GM12878 (cell line): ENCODE results near the gene RAD51B. TPM values are rescaled to one million over a fixed set of nuclear protein-coding genes. Genes with fewer than 3 reads are reported as not detected.

ENCODE experiments used
- BHLHE40 ChIP-seq, 2 experiments: fragments of 450-650 bp in 1 of 2; IDR thresholded peaks; 2 replicates each; pipeline ENCODE4 v1.6.1; 2011 to 2017; ENCODE audit warnings: low read depth in 2 of 2, borderline replicate concordance in 1 of 2, improper control_type of control experiment in 1 of 2, low read length in 1 of 2, mild to moderate bottlenecking in 1 of 2
- BMI1 ChIP-seq: fragments of 450-650 bp; IDR thresholded peaks from 2 replicates; pipeline ENCODE4 v1.6.1; 2016; ENCODE audit warnings: mild to moderate bottlenecking, moderate library complexity, borderline replicate concordance
- EZH2 ChIP-seq: IDR thresholded peaks from 2 replicates; pipeline ENCODE4 v1.6.1; 2012; ENCODE audit warnings: low read depth, mild to moderate bottlenecking, control low read depth, inconsistent platforms, low read length, borderline replicate concordance; ENCODE audit not compliant: control insufficient read depth
- GATAD2B ChIP-seq: fragments of 450-650 bp; conservative IDR thresholded peaks from 2 replicates; pipeline ENCODE4 v1.6.1; 2017; ENCODE audit warnings: low read depth, mild to moderate bottlenecking, moderate library complexity
- HCFC1 ChIP-seq: fragments of 150-350 bp; IDR thresholded peaks from 2 replicates; pipeline ENCODE4 v1.6.1; 2014; ENCODE audit warnings: low read length
- POLR2AphosphoS5 ChIP-seq: IDR thresholded peaks from 2 replicates; pipeline ENCODE4 v1.6.1; 2011; ENCODE audit warnings: mild to moderate bottlenecking, low read length, inconsistent platforms
- RAD51 ChIP-seq: fragments of 450-650 bp; IDR thresholded peaks from 2 replicates; pipeline ENCODE4 v1.6.1; 2016; ENCODE audit warnings: moderate library complexity, mild to moderate bottlenecking, inconsistent platforms
- RUNX3 ChIP-seq: IDR thresholded peaks from 2 replicates; pipeline ENCODE4 v1.6.1; 2012; ENCODE audit warnings: low read length, inconsistent platforms
- SMAD5 ChIP-seq: IDR thresholded peaks from 2 replicates; pipeline ENCODE4 v1.6.1; 2016; ENCODE audit warnings: antibody characterized with exemption, low read depth
- SMARCA5 ChIP-seq: fragments of 450-650 bp; IDR thresholded peaks from 2 replicates; pipeline ENCODE4 v1.6.1; 2017; ENCODE audit warnings: mild to moderate bottlenecking
- SREBF1 ChIP-seq: IDR thresholded peaks from 2 replicates; pipeline ENCODE4 v1.6.1; 2012; ENCODE audit warnings: mild to moderate bottlenecking, low read length
- SREBF2 ChIP-seq: IDR thresholded peaks from 2 replicates; pipeline ENCODE4 v1.6.1; 2012; ENCODE audit warnings: mild to moderate bottlenecking, low read length
- ZBTB11 ChIP-seq: fragments of 450-650 bp; formaldehyde crosslinking; IDR thresholded peaks from 2 replicates; pipeline ENCODE4 v1.5.0; 2022; ENCODE audit warnings: mild to moderate bottlenecking, missing genetic modification characterization
- ZNF217 ChIP-seq: fragments of 450-650 bp; IDR thresholded peaks from 2 replicates; pipeline ENCODE4 v1.6.1; 2017; ENCODE audit warnings: antibody characterized with exemption, mild to moderate bottlenecking
- ZNF274 ChIP-seq: IDR thresholded peaks from one replicate; pipeline ENCODE4 v1.8.0; 2011; ENCODE audit not compliant: insufficient read length, insufficient read depth
- polyA plus RNA-seq, 11 experiments: library from polyadenylated mRNA; depleted of rRNA in 4 of 11; unstranded in 6 of 11; stranded (reverse) in 5 of 11; fragments of >200 nt; fragmentation: Nextera tagmentation in 4 of 11; fragmentation: Illumina TruSeq in 1 of 11; extraction: Ambion mirVana in 4 of 11; extraction: Trizol in 1 of 11; gene quantifications; 1 replicate in 1 of 11; 2 replicates in 10 of 11; pipeline versions ENCODE4 v1.2.1 to v1.2.3, GENCODE V29; 2011 to 2016; ENCODE audit warnings: inconsistent platforms in 2 of 11, missing spikeins in 2 of 11, low read depth in 1 of 11
- total RNA-seq, 4 experiments: library from RNA; depleted of rRNA in 3 of 4; stranded (reverse); fragments of >200 nt in 3 of 4; fragmentation: Illumina TruSeq in 1 of 4; extraction: Trizol in 1 of 4; gene quantifications; 2 replicates each; pipeline versions ENCODE4 v1.2.1 to v1.2.3, GENCODE V29; 2013 to 2021
- TF ChIP-seq, protein P1 (sequence below): fragments of 450-650 bp; IDR thresholded peaks from 2 replicates; pipeline ENCODE4 v1.6.1; 2016; ENCODE audit warnings: mild to moderate bottlenecking, moderate library complexity, borderline replicate concordance
- TF ChIP-seq, protein P2 (sequence below): fragments of 450-650 bp; IDR thresholded peaks from 2 replicates; pipeline ENCODE4 v1.6.1; 2017; ENCODE audit warnings: mild to moderate bottlenecking, low read depth, inconsistent platforms; ENCODE audit not compliant: poor library complexity, severe bottlenecking
- TF ChIP-seq, protein P3 (sequence below): IDR thresholded peaks from 2 replicates; pipeline ENCODE4 v1.6.1; 2012; ENCODE audit warnings: low read depth, low read length, improper control_type of control experiment

RAD51B gene
- total and polyA plus RNA-seq, 10 of the 15 experiments (the other 5 are each of a cell fraction or from before 2014, with no cell fraction given), result 9.8 to 26.8 (median 21.3) TPM

- TF ChIP-seq, protein P1, sequence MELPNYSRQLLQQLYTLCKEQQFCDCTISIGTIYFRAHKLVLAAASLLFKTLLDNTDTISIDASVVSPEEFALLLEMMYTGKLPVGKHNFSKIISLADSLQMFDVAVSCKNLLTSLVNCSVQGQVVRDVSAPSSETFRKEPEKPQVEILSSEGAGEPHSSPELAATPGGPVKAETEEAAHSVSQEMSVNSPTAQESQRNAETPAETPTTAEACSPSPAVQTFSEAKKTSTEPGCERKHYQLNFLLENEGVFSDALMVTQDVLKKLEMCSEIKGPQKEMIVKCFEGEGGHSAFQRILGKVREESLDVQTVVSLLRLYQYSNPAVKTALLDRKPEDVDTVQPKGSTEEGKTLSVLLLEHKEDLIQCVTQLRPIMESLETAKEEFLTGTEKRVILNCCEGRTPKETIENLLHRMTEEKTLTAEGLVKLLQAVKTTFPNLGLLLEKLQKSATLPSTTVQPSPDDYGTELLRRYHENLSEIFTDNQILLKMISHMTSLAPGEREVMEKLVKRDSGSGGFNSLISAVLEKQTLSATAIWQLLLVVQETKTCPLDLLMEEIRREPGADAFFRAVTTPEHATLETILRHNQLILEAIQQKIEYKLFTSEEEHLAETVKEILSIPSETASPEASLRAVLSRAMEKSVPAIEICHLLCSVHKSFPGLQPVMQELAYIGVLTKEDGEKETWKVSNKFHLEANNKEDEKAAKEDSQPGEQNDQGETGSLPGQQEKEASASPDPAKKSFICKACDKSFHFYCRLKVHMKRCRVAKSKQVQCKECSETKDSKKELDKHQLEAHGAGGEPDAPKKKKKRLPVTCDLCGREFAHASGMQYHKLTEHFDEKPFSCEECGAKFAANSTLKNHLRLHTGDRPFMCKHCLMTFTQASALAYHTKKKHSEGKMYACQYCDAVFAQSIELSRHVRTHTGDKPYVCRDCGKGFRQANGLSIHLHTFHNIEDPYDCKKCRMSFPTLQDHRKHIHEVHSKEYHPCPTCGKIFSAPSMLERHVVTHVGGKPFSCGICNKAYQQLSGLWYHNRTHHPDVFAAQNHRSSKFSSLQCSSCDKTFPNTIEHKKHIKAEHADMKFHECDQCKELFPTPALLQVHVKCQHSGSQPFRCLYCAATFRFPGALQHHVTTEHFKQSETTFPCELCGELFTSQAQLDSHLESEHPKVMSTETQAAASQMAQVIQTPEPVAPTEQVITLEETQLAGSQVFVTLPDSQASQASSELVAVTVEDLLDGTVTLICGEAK, result peak; percentile 49; the same call in 1 of the 2 replicates
- TF ChIP-seq ZBTB11 (CRISPR knock-in tag) (no peak), SREBF2 (no peak), HCFC1 (no peak), GATAD2B (peak; percentile 82), SREBF1 (no peak), RUNX3 (peak; percentile 98), EZH2 (no peak), SMAD5 (no peak), ZNF217 (no peak; the same call in 1 of the 2 replicates), ZNF274 (no peak), POLR2AphosphoS5 (peak; percentile 42; the same call in 1 of the 2 replicates), BHLHE40 (IDR thresholded peaks at IDR 0.05; ENCODE audit: borderline replicate concordance in 1 of 2, low read depth in 2 of 2, low read length in 1 of 2) (peak; percentile 72 to 80), BMI1 (peak; percentile 64), SMARCA5 (no peak), RAD51 (peak; percentile 33; the same call in 1 of the 2 replicates)
- TF ChIP-seq, protein P2, sequence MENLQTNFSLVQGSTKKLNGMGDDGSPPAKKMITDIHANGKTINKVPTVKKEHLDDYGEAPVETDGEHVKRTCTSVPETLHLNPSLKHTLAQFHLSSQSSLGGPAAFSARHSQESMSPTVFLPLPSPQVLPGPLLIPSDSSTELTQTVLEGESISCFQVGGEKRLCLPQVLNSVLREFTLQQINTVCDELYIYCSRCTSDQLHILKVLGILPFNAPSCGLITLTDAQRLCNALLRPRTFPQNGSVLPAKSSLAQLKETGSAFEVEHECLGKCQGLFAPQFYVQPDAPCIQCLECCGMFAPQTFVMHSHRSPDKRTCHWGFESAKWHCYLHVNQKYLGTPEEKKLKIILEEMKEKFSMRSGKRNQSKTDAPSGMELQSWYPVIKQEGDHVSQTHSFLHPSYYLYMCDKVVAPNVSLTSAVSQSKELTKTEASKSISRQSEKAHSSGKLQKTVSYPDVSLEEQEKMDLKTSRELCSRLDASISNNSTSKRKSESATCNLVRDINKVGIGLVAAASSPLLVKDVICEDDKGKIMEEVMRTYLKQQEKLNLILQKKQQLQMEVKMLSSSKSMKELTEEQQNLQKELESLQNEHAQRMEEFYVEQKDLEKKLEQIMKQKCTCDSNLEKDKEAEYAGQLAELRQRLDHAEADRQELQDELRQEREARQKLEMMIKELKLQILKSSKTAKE, result peak; percentile 97
- TF ChIP-seq, protein P3, sequence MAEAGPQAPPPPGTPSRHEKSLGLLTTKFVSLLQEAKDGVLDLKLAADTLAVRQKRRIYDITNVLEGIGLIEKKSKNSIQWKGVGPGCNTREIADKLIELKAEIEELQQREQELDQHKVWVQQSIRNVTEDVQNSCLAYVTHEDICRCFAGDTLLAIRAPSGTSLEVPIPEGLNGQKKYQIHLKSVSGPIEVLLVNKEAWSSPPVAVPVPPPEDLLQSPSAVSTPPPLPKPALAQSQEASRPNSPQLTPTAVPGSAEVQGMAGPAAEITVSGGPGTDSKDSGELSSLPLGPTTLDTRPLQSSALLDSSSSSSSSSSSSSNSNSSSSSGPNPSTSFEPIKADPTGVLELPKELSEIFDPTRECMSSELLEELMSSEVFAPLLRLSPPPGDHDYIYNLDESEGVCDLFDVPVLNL, result no peak
Measured at GRCh38 chr14:68401855-68402254, 582.3 kb downstream of the RAD51B start (continued).
